NCI-H446 (cell line): ENCODE measurements around the gene SMG6.
"Not testable (repeated sequence)": the region's sequence is repeated elsewhere in the genome, so short reads cannot be mapped to it uniquely, and the experiment has no call there.

ENCODE experiments used
- DNase-seq, 2 experiments: peaks; one replicate each; lab custom pipeline; 2025; lab: John Stamatoyannopoulos, UW

Gene SMG6

DNA sequence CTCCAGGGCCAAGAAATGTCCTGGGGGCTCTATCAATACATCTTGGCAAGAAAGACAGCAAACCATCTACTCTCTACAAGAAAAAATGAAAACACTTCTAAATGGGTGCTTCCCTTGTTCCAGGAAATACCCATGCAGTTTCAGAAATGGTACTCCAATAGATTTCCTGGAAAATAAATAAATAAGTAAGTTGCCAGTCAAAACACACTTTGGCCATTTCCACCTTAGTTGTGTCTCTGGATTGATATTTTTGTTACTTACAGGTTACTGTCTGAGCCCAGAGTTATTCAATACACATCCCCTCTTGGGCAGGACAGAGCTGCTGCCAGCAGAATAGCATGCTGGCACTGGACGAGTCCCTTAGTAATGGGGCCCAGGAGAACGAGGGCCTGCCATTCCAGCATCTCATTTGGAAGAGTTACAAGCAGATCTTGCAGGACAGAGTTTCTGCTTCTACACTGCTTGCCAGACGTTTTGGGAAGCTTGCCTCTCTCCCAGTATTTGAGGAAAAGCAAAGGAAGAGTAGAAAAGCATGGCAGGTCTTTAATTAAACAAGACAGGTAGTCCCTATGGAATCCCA is 100.5 kb downstream of the SMG6 start:
- DNase-seq = no peak

DNA sequence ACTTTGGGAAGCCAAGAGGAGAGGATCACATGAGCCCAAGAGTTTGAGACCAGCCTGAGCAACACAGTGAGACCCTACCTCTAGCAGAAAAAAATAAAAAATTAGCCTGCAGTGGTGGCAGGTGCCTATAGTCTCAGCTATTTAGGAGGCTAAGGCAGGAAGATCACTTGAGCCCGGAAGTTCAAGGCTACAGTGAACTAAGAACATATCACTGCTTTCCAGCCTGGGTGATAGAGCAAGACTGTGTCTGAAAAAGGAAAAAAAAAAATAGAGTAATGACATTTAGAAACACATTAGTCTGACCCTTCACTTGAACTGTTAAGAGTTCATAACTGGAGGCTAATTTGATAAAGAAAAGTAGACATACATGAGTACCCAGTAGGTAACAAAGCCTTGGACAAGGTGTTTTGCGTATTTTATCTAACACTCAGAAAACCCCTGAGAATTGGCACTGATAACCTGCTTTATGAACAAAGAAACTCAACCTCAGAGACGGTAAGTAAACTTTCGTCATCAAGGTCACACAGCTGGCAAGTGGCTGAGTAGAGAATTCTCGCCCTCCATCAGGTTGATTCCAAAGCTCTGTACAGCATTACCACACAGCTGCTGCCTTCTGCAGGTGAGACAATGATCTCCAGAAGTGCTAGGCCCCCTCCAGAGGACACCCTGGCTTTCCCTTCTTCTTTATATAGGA is 101.1 kb downstream of the SMG6 start:
- DNase-seq = no peak

DNA sequence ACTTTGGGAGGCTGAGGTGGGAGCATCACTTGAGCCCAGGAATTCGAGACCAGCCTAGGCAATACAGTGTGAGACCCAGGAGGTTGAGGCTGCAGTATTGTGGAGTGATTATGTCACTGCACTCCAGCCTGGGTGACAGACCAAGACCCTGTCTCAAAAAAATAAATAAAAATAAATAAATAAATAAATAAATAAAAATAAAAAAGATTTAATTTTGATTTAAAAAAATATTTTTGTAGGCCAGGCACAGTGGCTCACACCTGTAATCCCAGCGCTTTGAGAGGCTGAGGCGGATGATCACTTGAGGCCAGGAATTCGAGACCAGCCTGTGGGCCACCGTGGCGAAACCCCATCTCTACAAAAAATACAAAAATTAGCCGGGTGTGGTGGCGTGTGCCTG is 104.2 kb downstream of the SMG6 start:
- DNase-seq = not testable (repeated sequence)

DNA sequence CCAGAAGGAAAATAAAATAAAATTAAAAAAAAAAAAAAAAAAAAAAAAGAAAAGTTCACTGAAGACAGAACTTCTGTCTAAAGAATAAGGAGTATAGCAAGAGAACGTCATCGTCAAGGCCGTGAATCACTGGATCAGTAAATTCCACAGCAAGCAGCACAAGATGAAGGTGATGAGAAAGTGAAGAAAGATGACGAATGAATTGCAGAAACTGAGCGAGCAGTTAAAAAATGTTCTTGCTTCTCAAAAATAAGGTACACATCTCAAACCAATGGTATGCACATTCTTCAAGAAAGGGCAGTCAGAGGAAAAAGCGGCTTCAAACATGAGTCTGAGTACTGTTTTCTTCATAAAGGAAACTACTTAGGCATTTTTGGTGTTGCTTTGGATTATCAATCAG is 104.7 kb downstream of the SMG6 start:
- no peak for DNase-seq

DNA sequence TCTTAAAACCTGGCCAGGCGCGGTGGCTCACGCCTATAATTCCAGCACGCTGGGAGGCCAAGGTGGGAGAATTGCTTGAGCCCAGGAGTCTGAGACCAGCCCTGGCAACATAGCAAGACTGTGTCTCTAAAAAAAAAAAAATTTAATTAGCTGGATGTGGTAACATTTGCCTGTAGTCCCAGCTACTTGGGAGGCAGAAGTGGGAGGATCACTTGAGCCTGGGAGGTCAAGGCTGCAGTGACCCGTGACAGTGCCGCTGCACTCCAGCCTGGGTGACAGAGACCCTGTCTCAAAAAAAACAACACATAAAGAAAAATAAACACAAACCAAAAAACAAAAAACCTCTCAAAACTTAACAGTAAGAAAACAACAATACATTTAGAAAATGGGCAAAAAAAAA is 106.3 kb downstream of the SMG6 start:
- DNase-seq = no peak

DNA sequence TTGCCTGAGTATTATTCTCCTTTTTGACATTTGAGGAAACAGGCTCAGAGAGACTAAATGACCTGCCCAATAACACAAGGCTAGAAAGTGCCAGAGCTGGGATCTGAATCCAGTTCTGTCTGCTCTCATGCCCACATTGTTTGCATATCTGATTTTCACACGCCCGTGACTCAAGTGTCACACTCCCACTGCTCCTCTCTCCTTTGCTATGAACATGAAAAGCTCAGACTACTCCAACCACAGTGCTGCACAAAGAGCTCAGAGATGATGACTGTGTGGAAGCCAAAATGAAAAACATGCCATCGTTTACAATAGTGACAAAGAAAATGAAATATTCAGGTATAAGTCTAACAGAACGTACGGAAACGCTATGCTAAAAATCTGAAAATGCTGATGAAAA is 107.9 kb downstream of the SMG6 start:
- DNase-seq = no peak

DNA sequence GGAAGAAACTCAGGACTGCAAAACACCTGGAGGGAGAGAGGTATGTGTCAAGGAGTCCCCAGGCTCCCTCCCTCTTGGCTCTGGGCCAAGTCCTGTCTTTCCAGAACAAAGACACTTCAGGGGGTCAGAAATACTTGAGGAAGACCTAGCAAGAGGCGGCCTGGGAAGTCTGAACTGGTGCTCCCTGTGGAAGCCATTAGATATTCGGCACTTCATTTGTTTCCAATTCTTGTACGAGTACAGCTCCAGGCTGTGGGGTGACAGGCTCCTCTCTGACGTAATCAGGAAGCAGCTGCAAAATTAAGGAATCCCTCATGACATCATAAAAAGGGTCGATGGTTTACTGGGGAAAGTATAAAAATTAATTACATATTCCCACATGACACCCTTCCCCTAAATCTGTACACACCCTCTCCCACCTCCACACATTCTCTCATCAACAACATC is 108.7 kb downstream of the SMG6 start:
- no peak for DNase-seq

DNA sequence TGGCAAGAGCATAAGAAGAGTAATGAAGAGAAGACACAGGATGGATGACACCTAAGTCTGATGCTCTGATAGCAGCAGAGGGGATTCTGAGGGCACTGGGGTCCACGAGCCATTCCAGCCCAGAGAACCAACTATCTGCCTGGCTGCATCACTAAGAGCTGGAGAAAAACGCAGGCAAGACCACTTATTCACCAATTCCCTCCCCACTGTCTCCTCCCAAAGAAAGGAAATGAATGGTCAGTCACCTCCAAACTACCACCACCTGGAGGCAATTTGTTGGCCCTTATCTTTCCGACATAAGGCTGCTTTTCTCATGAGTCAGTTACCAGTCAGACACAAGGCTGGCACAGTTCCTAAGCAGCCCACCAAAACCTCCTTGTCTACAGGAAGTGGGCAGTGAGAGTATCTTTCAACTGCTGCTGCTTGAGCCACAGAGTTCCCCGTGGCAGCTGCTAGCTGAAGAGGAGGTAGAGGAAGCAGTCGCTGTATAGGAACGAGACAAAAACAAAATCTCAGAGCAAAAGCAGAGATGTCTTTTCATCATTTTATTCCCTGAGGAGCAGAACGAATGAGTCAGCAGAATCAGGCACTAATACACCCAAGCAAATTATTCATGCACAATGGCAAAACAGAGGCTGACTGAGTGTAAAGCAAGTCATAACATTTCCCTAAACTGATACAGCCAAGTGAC is 111.1 kb downstream of the SMG6 start:
- no peak for DNase-seq

DNA sequence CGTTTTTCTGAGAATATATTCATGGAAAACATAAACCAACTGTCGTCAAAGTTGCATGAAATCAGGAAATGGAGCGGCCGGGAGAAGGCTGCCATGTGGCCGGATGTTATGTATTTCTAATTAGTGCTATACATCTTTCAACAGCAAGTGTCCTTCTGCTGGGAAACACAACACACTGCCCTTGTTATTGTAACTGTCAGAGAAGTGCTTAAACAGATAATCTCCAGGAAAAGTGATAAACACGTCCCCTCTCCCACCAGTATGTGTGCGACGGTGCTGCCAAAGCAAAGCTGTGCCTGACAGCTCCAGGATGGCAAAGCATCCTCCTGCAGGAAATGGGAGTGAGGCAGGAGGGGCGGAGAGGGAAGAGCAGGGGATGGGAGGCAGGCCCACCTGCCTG is 111.8 kb downstream of the SMG6 start:
- DNase-seq = no peak

DNA sequence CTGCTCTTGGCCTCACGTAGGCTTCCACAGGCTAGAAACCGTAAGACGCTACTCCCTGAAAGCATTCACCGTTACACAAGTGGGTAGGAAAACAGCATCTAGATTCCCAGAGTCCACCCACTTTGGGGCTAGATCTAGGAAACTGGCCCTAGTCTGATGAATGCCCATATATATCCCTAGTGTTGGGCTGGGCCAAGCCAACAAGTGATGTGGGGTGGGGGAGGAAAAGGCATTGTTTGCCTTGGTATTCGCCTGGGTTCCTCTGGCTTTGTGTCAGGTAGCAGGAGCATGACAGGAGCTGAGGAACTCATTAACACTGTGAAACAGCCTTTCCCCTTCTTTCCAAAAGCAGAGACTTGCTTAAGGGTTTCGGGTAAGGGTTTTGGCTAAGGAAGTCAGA is 112.4 kb downstream of the SMG6 start:
- no peak for DNase-seq

DNA sequence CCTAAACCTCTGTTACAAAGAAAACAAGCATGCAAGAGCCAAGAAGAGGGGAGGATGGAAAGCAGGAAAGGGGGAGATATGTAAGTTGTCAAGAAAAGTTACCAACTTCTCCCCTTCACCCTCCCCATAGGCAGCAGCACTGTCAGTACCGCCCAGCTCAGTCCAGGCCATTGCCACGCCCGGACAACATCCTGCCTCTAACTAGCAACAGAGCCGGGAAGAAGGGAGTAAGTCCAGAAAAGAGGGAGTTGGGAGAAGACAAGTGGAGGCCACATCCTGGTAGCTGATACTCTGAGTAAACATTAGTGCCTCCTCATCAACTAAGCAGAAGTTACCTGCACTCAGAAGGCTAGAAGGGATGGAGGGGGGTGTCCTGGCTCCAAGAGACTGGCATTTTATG is 113.6 kb downstream of the SMG6 start:
- DNase-seq = no peak

DNA sequence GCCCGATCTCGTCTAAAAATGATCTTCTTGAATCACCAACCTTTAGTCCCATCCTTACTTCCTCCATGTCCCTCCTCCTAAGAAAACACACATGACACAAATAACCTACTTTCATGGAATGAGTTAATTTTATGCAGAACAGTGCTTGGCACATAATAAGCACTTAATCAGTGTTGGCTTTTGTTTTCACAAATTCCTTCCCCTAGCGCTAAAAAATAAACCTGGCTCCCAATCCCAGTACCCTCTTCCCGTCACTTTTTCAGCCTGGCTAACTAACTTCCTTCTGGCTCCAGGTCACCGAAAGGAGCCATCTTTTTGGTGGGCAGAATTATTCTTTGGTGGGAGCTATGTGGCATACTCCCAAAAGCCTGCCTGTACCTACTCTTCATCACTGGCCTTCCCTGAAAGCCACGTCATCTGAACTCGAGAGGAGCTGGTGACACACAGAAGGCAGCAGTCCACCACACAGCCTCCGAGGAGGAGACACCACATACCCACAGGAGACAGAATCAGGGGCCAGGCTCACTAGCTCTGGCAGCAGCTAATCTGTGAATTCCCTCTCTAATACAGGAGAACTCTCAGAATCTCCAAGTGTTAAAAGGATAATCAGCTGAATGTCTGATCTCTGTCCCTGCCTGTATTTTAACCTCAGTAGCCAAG is 114.5 kb downstream of the SMG6 start:
- no peak for DNase-seq

DNA sequence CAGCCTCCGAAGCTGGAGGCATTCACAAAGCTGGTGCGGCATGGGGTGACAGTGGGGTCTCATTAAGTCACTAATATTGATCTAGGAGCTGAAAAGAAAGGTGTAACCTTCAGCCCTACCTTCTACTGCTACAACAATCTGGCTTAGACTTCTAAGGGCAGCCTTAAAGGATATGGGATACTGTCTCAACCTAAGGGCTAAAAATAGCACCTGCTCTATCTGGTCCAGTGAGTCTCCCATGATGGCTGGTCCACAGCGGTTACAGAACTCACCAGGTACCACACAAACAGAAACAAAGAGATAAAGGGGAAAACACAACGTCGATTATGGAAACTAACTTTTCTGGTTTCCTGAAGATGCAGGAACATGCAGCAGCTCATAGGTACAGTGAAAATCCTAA is 115.8 kb downstream of the SMG6 start:
- no peak for DNase-seq

DNA sequence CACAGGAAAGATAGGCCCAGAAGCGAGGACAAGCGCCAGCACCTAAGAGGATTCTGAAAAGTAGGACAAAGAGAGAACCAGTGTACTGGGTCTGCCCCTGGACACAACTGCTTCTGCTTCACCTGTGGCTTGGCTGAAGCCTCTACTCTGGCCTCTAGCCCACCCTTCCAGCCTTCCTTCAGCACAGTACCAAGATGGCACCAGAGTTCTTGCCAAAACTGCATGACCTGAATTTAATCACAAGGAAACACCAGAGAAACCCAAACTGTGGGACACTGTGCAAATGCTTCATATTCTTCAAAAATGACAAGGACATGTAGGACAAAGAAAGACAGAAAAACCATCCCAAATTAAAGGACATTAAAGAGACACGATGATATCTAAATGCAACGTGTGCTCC is 116.6 kb downstream of the SMG6 start:
- DNase-seq = no peak

DNA sequence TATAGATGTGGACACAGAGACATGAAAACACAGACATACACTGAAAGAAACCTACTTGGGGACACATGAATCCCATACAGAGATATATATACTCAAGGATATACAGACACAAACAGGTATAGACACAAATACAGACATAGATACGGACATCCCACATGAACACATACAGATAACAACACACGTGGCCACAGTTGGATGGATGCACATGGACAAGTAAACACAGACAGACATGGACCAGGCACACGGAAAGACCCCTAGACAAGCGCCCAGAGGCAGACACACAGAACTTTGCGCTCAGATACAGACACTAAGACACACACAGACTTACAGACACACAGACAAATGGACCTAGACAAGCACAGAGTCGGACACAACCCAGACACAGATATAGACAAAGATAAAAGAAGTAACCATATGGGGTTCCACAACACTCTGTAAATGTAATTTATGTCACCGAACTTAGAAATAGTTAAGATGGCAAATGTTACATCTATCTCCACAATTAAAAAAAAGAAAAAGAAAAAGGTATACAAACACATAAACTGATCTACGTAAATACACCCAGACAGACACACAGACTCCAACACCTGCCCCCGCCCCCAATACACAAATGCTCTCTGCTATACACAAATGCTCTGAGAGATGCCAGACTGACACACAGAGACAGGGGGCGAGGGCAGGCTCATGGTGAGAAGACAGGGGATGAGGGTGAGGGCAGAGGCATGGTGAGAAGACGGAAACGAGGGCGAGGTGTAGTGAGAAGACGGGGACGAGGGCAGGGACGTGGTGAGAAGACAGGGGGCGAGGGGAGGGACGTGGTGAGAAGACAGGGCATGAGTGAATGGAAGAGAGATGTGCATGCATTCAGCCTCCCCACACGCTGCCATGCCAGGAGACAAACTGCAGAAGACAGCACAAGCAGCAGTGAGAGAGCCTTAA is 118.3 kb downstream of the SMG6 start:
- DNase-seq = no peak

DNA sequence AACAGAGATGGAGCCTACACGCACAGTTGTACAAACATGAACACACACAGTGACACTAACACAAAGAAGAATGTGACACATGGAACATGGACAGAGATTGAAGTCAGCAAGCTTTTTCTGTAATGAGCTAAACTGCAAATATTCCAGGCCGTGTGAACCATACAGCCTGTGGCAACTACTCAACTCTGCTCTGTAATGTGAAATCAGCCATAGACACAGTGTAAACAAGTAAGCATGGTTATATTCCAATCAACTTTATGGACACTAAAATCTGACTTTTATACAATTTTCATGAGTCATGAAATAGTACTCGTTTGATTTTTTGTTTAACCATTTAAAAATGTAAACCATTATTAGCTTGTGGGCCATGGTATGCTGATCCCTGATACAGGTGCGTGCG is 120.2 kb downstream of the SMG6 start:
- no peak for DNase-seq

DNA sequence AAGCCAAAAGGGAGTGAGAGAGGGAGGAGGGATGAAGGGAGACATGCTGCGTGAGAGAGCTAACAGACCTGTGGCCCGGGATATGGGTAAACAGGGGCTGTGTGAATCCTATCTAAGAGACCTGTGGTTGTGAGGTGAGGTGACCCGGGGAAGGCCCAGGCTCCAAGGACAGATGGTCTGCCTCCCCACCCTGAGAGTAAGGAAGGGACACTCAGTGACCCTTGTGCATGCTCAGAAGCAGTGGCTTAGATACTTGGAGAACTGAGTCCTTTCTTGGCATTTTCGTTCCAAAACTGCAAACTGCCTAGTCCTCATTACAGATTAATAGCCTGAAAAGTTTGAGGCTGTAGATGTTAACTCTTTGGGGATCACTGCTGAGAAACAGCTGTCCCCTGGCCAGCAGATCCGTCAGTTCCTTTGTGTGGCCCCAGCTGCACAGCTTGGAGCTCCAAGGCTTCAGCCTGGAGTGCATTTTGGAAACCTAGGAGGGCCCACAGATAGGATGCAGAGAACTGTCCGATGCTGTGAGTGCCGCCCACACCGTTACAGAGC is 121.6 kb downstream of the SMG6 start:
- no peak for DNase-seq

DNA sequence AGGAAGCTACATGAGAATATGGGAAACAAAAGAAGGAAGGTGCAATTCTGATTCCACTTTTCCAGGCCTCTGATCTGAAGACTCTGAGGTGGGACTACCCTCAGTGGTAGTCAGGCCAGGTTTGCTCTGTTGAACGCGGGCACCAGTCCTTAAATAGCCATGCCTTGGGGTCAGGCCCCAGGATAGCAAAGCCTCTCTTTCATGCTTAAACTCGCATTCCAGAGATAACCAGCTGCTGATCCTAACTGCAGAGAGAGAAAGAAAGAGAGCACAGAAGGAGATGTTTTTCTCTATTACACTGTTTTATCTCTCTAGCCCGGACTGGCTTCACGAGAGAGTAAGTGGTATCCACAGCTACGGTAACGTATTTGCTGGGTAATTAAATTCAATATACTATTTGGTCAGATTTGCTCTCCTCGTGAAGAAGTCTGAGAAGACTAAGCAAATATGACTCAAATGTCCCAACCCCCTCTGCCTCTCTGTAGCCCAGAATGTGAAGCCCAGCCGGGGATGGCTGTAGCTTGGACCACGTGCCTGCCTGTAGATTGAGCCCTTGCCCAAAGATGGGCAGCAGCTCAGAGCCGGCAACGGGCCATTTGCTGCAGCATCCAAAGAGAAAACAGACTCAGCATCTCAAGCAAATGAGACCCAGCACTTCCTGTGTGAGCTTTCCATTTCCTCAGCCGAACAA is 122.2 kb downstream of the SMG6 start:
- DNase-seq = no peak

DNA sequence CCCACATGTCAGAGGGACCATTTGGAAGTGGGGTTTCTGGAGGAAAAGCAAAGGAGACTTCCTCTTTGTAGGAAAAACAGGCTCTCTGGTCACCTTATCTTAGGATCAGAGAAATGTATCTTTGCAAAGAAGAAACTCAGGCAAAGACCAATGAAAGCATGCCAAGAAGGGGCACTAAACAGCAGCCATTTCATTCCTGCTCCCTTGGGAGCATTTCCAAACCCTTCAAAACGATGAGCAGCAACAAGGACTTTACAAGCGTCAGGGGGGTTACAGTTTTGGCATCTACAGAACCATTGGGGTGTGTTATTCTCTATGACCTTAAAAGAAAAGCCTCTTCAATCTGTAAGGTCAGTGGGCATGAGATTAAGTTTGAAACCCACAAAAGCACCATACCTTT is 122.8 kb downstream of the SMG6 start:
- no peak for DNase-seq

DNA sequence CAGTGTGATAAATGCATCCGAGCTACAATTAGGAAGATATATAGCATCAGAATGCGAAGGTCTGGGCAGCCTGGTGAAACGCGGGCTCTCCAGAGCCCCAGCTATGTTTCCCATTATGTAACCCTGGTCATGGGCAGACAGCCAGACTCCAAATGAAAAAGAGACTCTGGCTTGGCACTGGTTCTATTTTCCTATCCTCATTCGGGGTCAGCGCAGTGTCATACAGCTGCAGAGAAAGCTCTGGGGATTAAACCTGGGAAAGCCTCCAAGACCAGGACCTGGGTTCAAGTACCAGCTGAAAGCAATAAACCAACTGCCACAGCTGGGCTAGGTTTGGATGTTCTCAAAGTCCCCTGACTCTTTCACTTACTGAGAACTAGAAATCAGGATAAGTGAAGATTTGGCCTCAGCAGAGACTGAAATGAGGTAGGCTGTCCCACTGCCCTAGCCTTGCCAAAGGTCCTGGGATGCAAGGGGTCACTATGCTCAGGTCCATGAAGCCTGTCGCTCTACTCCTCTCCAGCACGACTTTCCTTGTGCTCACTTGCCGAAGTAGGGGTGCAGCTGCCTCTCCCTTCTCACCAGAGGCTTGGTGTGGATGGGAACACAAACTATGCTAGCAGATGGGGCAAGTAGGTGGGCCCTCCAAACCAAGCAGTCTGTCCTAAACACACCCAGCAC is 123.8 kb downstream of the SMG6 start:
- peak; percentile 10 to 77 for DNase-seq
